Measurements from ENCODE around the gene ALPL. TPM values are rescaled to one million over a fixed set of nuclear protein-coding genes. Genes with fewer than 3 reads are reported as not detected.

Gene ALPL
- polyA plus RNA-seq, 1 donor from 2014 or later = 0.42 TPM

DNA sequence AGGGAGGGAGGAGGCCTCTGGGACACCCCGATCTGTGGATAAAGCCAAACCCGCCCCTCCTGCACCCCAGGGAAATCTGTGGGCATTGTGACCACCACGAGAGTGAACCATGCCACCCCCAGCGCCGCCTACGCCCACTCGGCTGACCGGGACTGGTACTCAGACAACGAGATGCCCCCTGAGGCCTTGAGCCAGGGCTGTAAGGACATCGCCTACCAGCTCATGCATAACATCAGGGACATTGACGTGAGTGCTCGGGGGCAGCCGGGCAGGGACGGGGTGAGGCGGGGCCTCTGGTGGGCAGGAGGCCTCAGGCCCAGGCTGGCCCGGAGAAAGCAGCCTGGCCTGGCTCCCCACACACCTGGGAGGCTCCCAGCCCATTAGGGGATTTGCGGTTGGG, 54.7 kb downstream of the ALPL start:
- H3K9me2 ChIP-seq (ENCODE audit: insufficient read depth, low read length) = no peaks in the 10 kb centered on the region
- H3K27ac ChIP-seq (ENCODE audit: low read length) = no peak overlapping the region
- H3F3A ChIP-seq (ENCODE audit: insufficient read depth, low read length, poor library complexity, severe bottlenecking) = no peaks in the 10 kb centered on the region
- H2AFZ ChIP-seq (ENCODE audit: low read depth, low read length) = no peak overlapping the region
- no peak overlapping the region for H3K9ac ChIP-seq (ENCODE audit: low read length)
- no peak overlapping the region for H3K4me2 ChIP-seq (ENCODE audit: low read length)
- no peaks in the 10 kb centered on the region for H4K20me1 ChIP-seq (ENCODE audit: insufficient read depth)
- H3K27me3 ChIP-seq (ENCODE audit: insufficient read depth, low read depth, low read length) = no peaks in the 10 kb centered on the region
- no peaks in the 10 kb centered on the region for H3K36me3 ChIP-seq (ENCODE audit: insufficient read depth, low read length)
- no peaks in the 10 kb centered on the region for H3K9me3 ChIP-seq (ENCODE audit: low read length)
- H3K79me2 ChIP-seq (replicated peaks; ENCODE audit: insufficient read depth, low read length) = no peaks in the 10 kb centered on the region
- no peak for TF ChIP-seq REST (IDR thresholded peaks at IDR 0.05; ENCODE audit: borderline replicate concordance)
- TF ChIP-seq EZH2 (IDR thresholded peaks at IDR 0.05; ENCODE audit: borderline replicate concordance, insufficient read depth, low read length, poor library complexity, severe bottlenecking) = no peak
- TF ChIP-seq, protein P1, sequence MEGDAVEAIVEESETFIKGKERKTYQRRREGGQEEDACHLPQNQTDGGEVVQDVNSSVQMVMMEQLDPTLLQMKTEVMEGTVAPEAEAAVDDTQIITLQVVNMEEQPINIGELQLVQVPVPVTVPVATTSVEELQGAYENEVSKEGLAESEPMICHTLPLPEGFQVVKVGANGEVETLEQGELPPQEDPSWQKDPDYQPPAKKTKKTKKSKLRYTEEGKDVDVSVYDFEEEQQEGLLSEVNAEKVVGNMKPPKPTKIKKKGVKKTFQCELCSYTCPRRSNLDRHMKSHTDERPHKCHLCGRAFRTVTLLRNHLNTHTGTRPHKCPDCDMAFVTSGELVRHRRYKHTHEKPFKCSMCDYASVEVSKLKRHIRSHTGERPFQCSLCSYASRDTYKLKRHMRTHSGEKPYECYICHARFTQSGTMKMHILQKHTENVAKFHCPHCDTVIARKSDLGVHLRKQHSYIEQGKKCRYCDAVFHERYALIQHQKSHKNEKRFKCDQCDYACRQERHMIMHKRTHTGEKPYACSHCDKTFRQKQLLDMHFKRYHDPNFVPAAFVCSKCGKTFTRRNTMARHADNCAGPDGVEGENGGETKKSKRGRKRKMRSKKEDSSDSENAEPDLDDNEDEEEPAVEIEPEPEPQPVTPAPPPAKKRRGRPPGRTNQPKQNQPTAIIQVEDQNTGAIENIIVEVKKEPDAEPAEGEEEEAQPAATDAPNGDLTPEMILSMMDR (IDR thresholded peaks at IDR 0.05; ENCODE audit: poor library complexity, severe bottlenecking) = no peak
- TF ChIP-seq EP300 (conservative IDR thresholded peaks at IDR 0.05; ENCODE audit: poor library complexity, severe bottlenecking) = no peak
- H3K4me3 ChIP-seq (ENCODE audit: low read length) = no peak overlapping the region

DNA sequence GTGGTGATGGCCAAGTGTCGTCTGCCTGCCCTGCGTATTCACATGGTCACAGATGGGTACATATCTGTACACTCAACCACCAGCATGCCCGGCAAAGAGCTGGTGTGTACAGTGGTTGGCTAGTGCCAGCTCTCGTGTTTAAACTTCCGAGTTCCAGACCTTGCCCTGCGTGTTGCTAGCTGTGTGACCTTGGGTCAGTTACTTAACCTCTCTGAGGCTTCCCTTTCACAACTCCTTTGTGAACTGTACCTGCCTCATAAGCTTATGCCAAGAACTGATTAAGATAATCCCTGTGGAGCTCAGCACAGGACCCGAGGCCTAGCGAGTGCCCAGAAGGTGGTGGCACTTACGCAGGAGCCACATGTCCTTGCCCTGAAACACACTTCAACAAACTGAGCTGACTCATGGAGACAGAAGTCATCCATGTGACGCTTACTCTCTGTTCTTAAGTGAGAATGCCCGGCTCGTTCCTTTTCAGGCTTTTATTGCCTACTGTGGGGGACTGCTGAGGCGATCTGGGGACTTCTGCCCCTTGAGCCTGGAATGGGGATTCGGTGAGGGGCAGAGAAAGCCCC, 55.4 kb downstream of the ALPL start:
- TF ChIP-seq SMC3 (conservative IDR thresholded peaks at IDR 0.05; ENCODE audit: poor library complexity) (no peak), MXI1 (conservative IDR thresholded peaks at IDR 0.05; ENCODE audit: poor library complexity, severe bottlenecking) (no peak)

DNA sequence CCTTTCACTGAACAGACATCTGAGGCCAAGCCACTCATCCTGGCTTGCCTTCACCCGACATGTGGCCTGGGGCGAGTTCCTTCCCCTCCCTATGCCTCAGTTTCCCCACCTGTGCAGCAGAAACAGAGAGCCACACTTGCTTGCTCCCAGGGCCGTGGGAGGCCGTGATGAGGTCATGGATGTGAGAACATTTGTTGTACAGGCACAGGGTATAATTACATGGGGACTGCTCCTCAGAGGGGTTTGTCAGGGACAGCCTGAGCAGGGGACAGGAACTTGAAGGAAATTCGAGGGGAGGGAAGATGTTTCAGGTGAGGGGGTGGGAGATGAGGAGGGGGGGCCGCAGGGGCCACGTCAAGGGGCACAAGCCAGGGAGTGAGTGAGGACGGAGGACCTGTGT, 56.1 kb downstream of the ALPL start:
- Histone ChIP-seq H3K27ac (ENCODE audit: low read length) (no peak overlapping the region), H3K36me3 (ENCODE audit: insufficient read depth, low read length) (no peaks in the 10 kb centered on the region), H3K27me3 (ENCODE audit: insufficient read depth, low read depth, low read length) (no peaks in the 10 kb centered on the region), H3K9me2 (ENCODE audit: insufficient read depth, low read length) (no peaks in the 10 kb centered on the region), H3K79me2 (replicated peaks; ENCODE audit: insufficient read depth, low read length) (no peaks in the 10 kb centered on the region), H3K9ac (ENCODE audit: low read length) (no peak overlapping the region), H3F3A (ENCODE audit: insufficient read depth, low read length, poor library complexity, severe bottlenecking) (no peaks in the 10 kb centered on the region), H3K4me3 (ENCODE audit: low read length) (no peak overlapping the region), H3K4me2 (ENCODE audit: low read length) (no peak overlapping the region), H3K9me3 (ENCODE audit: low read length) (no peaks in the 10 kb centered on the region), H2AFZ (ENCODE audit: low read depth, low read length) (no peak overlapping the region), H4K20me1 (ENCODE audit: insufficient read depth) (no peaks in the 10 kb centered on the region)
- no peak for TF ChIP-seq EP300 (conservative IDR thresholded peaks at IDR 0.05; ENCODE audit: poor library complexity, severe bottlenecking)
- TF ChIP-seq TAF1 (IDR thresholded peaks at IDR 0.05; ENCODE audit: low read depth) = no peak
- TF ChIP-seq SMC3 (conservative IDR thresholded peaks at IDR 0.05; ENCODE audit: poor library complexity) = no peak
- no peak for TF ChIP-seq POLR2AphosphoS5 (IDR thresholded peaks at IDR 0.05)
- no peak for TF ChIP-seq MXI1 (conservative IDR thresholded peaks at IDR 0.05; ENCODE audit: poor library complexity, severe bottlenecking)
- no peak for TF ChIP-seq EZH2 (IDR thresholded peaks at IDR 0.05; ENCODE audit: borderline replicate concordance, insufficient read depth, low read length, poor library complexity, severe bottlenecking)
- TF ChIP-seq, protein P1 (IDR thresholded peaks at IDR 0.05; ENCODE audit: poor library complexity, severe bottlenecking) = no peak
- TF ChIP-seq RAD21 (conservative IDR thresholded peaks at IDR 0.05) = no peak
- TF ChIP-seq REST (IDR thresholded peaks at IDR 0.05; ENCODE audit: borderline replicate concordance) = no peak

More for the DNA sequence above, 55.4 kb downstream of the ALPL start:
- H3K27me3 ChIP-seq (ENCODE audit: insufficient read depth, low read depth, low read length) = no peaks in the 10 kb centered on the region
- H3K36me3 ChIP-seq (ENCODE audit: insufficient read depth, low read length) = no peaks in the 10 kb centered on the region
- H3K79me2 ChIP-seq (replicated peaks; ENCODE audit: insufficient read depth, low read length) = no peaks in the 10 kb centered on the region
- no peaks in the 10 kb centered on the region for H4K20me1 ChIP-seq (ENCODE audit: insufficient read depth)
- no peak overlapping the region for H3K4me2 ChIP-seq (ENCODE audit: low read length)
- H3F3A ChIP-seq (ENCODE audit: insufficient read depth, low read length, poor library complexity, severe bottlenecking) = no peaks in the 10 kb centered on the region
- H3K9me2 ChIP-seq (ENCODE audit: insufficient read depth, low read length) = no peaks in the 10 kb centered on the region
- no peak overlapping the region for H3K27ac ChIP-seq (ENCODE audit: low read length)
- H3K9ac ChIP-seq (ENCODE audit: low read length) = no peak overlapping the region
- H3K9me3 ChIP-seq (ENCODE audit: low read length) = no peaks in the 10 kb centered on the region
- no peak overlapping the region for H3K4me3 ChIP-seq (ENCODE audit: low read length)
- H2AFZ ChIP-seq (ENCODE audit: low read depth, low read length) = no peak overlapping the region

All from neural cell (in vitro differentiated cells).